ENCODE results near the gene BAZ2B.

GRCh38 chr2:159283529-159283928 is 332.8 kb downstream of the BAZ2B start:
- TF ChIP-seq, protein P1, sequence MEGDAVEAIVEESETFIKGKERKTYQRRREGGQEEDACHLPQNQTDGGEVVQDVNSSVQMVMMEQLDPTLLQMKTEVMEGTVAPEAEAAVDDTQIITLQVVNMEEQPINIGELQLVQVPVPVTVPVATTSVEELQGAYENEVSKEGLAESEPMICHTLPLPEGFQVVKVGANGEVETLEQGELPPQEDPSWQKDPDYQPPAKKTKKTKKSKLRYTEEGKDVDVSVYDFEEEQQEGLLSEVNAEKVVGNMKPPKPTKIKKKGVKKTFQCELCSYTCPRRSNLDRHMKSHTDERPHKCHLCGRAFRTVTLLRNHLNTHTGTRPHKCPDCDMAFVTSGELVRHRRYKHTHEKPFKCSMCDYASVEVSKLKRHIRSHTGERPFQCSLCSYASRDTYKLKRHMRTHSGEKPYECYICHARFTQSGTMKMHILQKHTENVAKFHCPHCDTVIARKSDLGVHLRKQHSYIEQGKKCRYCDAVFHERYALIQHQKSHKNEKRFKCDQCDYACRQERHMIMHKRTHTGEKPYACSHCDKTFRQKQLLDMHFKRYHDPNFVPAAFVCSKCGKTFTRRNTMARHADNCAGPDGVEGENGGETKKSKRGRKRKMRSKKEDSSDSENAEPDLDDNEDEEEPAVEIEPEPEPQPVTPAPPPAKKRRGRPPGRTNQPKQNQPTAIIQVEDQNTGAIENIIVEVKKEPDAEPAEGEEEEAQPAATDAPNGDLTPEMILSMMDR (IDR thresholded peaks at IDR 0.05), result no peak
- TF ChIP-seq EZH2phosphoT487 (IDR thresholded peaks at IDR 0.05), result no peak
- no peak for TF ChIP-seq EZH2 (IDR thresholded peaks at IDR 0.05)
